M059J (cell line): ENCODE results near the gene AP2A1. TPM values are rescaled to one million over a fixed set of nuclear protein-coding genes. Genes with fewer than 3 reads are reported as not detected.

Experiments
- DNase-seq: peaks from one replicate; pipeline ENCODE4 v3.0.0-alpha.2; 2012; ENCODE audit warnings: low read depth
- total RNA-seq: library from RNA; depleted of rRNA; stranded (reverse); fragments of >200 nt; shearing (Covaris generic); gene quantifications from 2 replicates; pipeline ENCODE4 v1.2.3, GENCODE V29; 2014

The AP2A1 gene
- total RNA-seq, 1 experiment from 2014 or later, result 113 TPM

- DNase-seq, result peak; percentile 88
These were observed 26.7 kb downstream of the AP2A1 start for GRCh38 chr19:49793561-49793840.

- no peak for DNase-seq
These were observed 28.8 kb downstream of the AP2A1 start for GRCh38 chr19:49795615-49796014.

- DNase-seq, result no peak
These were observed 31.8 kb downstream of the AP2A1 start for GRCh38 chr19:49798574-49798973.

- DNase-seq, result no peak
These were observed 32.5 kb downstream of the AP2A1 start for GRCh38 chr19:49799271-49799797.

GRCh38 chr19:49799798-49800376, 33.1 kb downstream of the AP2A1 start:
- no peak for DNase-seq

- no peak for DNase-seq
These were observed 34.0 kb downstream of the AP2A1 start for GRCh38 chr19:49800771-49801170.

- DNase-seq, result no peak
These were observed 34.6 kb downstream of the AP2A1 start for GRCh38 chr19:49801401-49801888.

GRCh38 chr19:49801966-49802661, 35.3 kb downstream of the AP2A1 start:
- no peak for DNase-seq

GRCh38 chr19:49802836-49803528, 36.2 kb downstream of the AP2A1 start:
- no peak for DNase-seq

GRCh38 chr19:49803529-49803856, 36.7 kb downstream of the AP2A1 start:
- DNase-seq, result no peak

GRCh38 chr19:49805822-49806619, 39.2 kb downstream of the AP2A1 start:
- DNase-seq, result no peak

GRCh38 chr19:49806620-49806959, 39.8 kb downstream of the AP2A1 start:
- no peak for DNase-seq

GRCh38 chr19:49807058-49807903, 40.5 kb downstream of the AP2A1 start:
- DNase-seq, result no peak

- no peak for DNase-seq
These were observed 41.3 kb downstream of the AP2A1 start for GRCh38 chr19:49807904-49808675.

- DNase-seq, result peak; percentile 55
These were observed 41.9 kb downstream of the AP2A1 start for GRCh38 chr19:49808711-49809159.

GRCh38 chr19:49809160-49809940, 42.5 kb downstream of the AP2A1 start:
- DNase-seq, result no peak

GRCh38 chr19:49809941-49810389, 43.2 kb downstream of the AP2A1 start:
- DNase-seq, result no peak

GRCh38 chr19:49811328-49811727, 44.5 kb downstream of the AP2A1 start:
- no peak for DNase-seq

- DNase-seq, result no peak
These were observed 45.7 kb downstream of the AP2A1 start for GRCh38 chr19:49812452-49812996.
